CD14-positive monocyte (primary cell): ENCODE measurements around the gene CIZ1. TPM values are rescaled to one million over a fixed set of nuclear protein-coding genes. Genes with fewer than 3 reads are reported as not detected.

Experiments used
- DNase-seq, 3 donors: peaks; one replicate each; pipeline ENCODE4 v3.0.0-alpha.2; 2011 to 2022
- H2AFZ ChIP-seq: 2 replicates; pipeline ENCODE4 v1.6.0; 2012; ENCODE audit warnings: mild to moderate bottlenecking, low read depth, low read length, inconsistent platforms; ENCODE audit not compliant: insufficient read depth, poor library complexity, severe bottlenecking
- H3K27ac ChIP-seq, 2 donors: 1 replicate in 1 of 2; 2 replicates in 1 of 2; pipeline ENCODE4 v1.5.1; 2012 to 2013; ENCODE audit warnings: low read length in 2 of 2, control low read depth in 1 of 2, inconsistent platforms in 1 of 2, low read depth in 1 of 2, mild to moderate bottlenecking in 1 of 2
- H3K27me3 ChIP-seq, 2 donors: one replicate each; pipeline versions ENCODE4 v1.6.0 to v1.6.1; 2011 to 2013; ENCODE audit warnings: low read length in 2 of 2; ENCODE audit not compliant: control insufficient read depth in 2 of 2, insufficient read depth in 2 of 2
- H3K36me3 ChIP-seq, 2 donors: replicated peaks in 1 of 2; 1 replicate in 1 of 2; 2 replicates in 1 of 2; pipeline versions ENCODE4 v1.5.1 to v1.6.1; 2012 to 2013; ENCODE audit warnings: low read length in 2 of 2, control low read depth in 1 of 2, inconsistent platforms in 1 of 2, mild to moderate bottlenecking in 1 of 2; ENCODE audit not compliant: insufficient read depth in 2 of 2, control insufficient read depth in 1 of 2
- H3K4me1 ChIP-seq, 2 donors: 1 replicate in 1 of 2; 2 replicates in 1 of 2; pipeline versions ENCODE4 v1.5.1 to v1.6.1; 2012 to 2013; ENCODE audit warnings: low read length in 2 of 2, control low read depth in 1 of 2, inconsistent platforms in 1 of 2, mild to moderate bottlenecking in 1 of 2, moderate library complexity in 1 of 2; ENCODE audit not compliant: insufficient read depth in 2 of 2, control insufficient read depth in 1 of 2
- H3K4me2 ChIP-seq: replicated peaks from 2 replicates; pipeline ENCODE3; 2012; ENCODE audit warnings: low read length, moderate library complexity, mild to moderate bottlenecking; ENCODE audit not compliant: poor library complexity, severe bottlenecking; ENCODE audit errors: extremely low read depth
- H3K4me3 ChIP-seq, 3 experiments: fragments of 200-600 bp in 1 of 3; sonication (generic) in 1 of 3; replicated peaks in 1 of 3; 1 replicate in 2 of 3; 2 replicates in 1 of 3; pipeline ENCODE4 v1.5.1; 2011 to 2013; ENCODE audit warnings: low read length in 3 of 3, mild to moderate bottlenecking in 3 of 3, control low read depth in 2 of 3, low read depth in 2 of 3, inconsistent platforms in 1 of 3, moderate library complexity in 1 of 3
- H3K79me2 ChIP-seq: 2 replicates; pipeline ENCODE4 v1.6.0; 2012; ENCODE audit warnings: mild to moderate bottlenecking, control low read depth, inconsistent platforms, low read length, moderate library complexity; ENCODE audit not compliant: insufficient read depth
- H3K9ac ChIP-seq: 2 replicates; pipeline ENCODE4 v1.6.0; 2017; ENCODE audit warnings: low read length, mild to moderate bottlenecking; ENCODE audit not compliant: insufficient read depth, poor library complexity, severe bottlenecking
- H3K9me3 ChIP-seq, 2 donors: replicated peaks in 1 of 2; 1 replicate in 1 of 2; 2 replicates in 1 of 2; pipeline versions ENCODE4 v1.5.1 to v1.6.1; 2012 to 2013; ENCODE audit warnings: low read length in 2 of 2, control low read depth in 1 of 2; ENCODE audit not compliant: control insufficient read depth in 1 of 2, insufficient read depth in 1 of 2
- H4K20me1 ChIP-seq: 2 replicates; pipeline ENCODE4 v1.6.0; 2012; ENCODE audit warnings: mild to moderate bottlenecking, low read length, control low read depth, moderate library complexity; ENCODE audit not compliant: insufficient read depth
- H3K27ac Mint-ChIP-seq, 7 donors: one replicate each; pipeline ENCODE4 v1.8.0; 2020; ENCODE audit warnings: mild to moderate bottlenecking in 7 of 7, mixed read lengths in 7 of 7, moderate library complexity in 6 of 7, inconsistent platforms in 2 of 7
- H3K27me3 Mint-ChIP-seq, 3 donors: one replicate each; pipeline ENCODE4 v1.8.0; 2021 to 2022; ENCODE audit warnings: low read depth in 3 of 3, mild to moderate bottlenecking in 3 of 3, mixed read lengths in 3 of 3, moderate library complexity in 3 of 3, inconsistent platforms in 1 of 3
- H3K36me3 Mint-ChIP-seq, 2 donors: one replicate each; pipeline ENCODE4 v1.8.0; 2020; ENCODE audit warnings: mixed read lengths in 2 of 2, inconsistent platforms in 1 of 2, mild to moderate bottlenecking in 1 of 2
- H3K4me1 Mint-ChIP-seq: one replicate; pipeline ENCODE4 v1.8.0; 2020; ENCODE audit warnings: mild to moderate bottlenecking, mixed read lengths
- H3K4me3 Mint-ChIP-seq, 2 donors: one replicate each; pipeline ENCODE4 v1.8.0; 2020; ENCODE audit warnings: mild to moderate bottlenecking in 2 of 2, mixed read lengths in 2 of 2, moderate library complexity in 1 of 2
- H3K9me3 Mint-ChIP-seq, 7 donors: one replicate each; pipeline ENCODE4 v1.8.0; 2020 to 2022; ENCODE audit warnings: mixed read lengths in 7 of 7, mild to moderate bottlenecking in 6 of 7, moderate library complexity in 6 of 7, inconsistent platforms in 2 of 7
- CTCF ChIP-seq: fragments of 200-600 bp; IDR thresholded peaks from one replicate; pipeline ENCODE4 v1.8.0; 2022; ENCODE audit warnings: antibody characterized with exemption, mild to moderate bottlenecking
- WGBS: methylation state at CpG from one replicate; pipeline ENCODE4 v1.1.5; 2013; ENCODE audit warnings: missing lambda C conversion rate; ENCODE audit not compliant: insufficient coverage; 5-methylcytosine and 5-hydroxymethylcytosine counted together
- intact Hi-C, 2 donors: fragments of 100-400 bp; cut with micrococcal nuclease; formaldehyde crosslinking; loops; one replicate each; pipeline versions ENCODE4 v1.15.0 to v1.15.1; 2023
- polyA plus RNA-seq, 3 donors: library from polyadenylated mRNA; depleted of rRNA in 1 of 3; unstranded in 2 of 3; stranded (reverse) in 1 of 3; fragments of 300-500 nt in 2 of 3; fragments of >200 nt in 1 of 3; fragmentation: Illumina TruSeq in 2 of 3; gene quantifications; 1 replicate in 2 of 3; 2 replicates in 1 of 3; pipeline ENCODE4 v1.2.3, GENCODE V29; 2012 to 2021

CIZ1 gene
- polyA plus RNA-seq, 3 donors, result 3.4 to 53.7 (median 5.9) TPM

- 90% methylated on average over 9 of the region's 16 CpGs for WGBS
Observed at GRCh38 chr9:128216781-128217553, 25.6 kb upstream of the CIZ1 start.

More at GRCh38 chr9:128216781-128217553, 25.6 kb upstream of the CIZ1 start:
- Mint-ChIP-seq H3K4me1 (peaks cover 25% of the 10 kb centered on the region), H3K9me3 (no peaks in the 10 kb centered on the region), H3K36me3 (no peaks in the 10 kb centered on the region), H3K27ac (peak overlapping the region in 3 of 7 donors; percentile 55 to 86 (median 66)), H3K27me3 (peaks cover 0 to 3% (median 3%) of the 10 kb centered on the region in 3 donors), H3K4me3 (no peak overlapping the region)
- DNase-seq, result no peak
- Histone ChIP-seq H3K4me2 (no peak overlapping the region), H3K9me3 (no peaks in the 10 kb centered on the region), H3K27me3 (no peaks in the 10 kb centered on the region), H2AFZ (no peak overlapping the region), H3K4me1 (peaks cover 18 to 24% of the 10 kb centered on the region in 2 donors), H3K27ac (no peak overlapping the region), H3K79me2 (no peaks in the 10 kb centered on the region), H3K9ac (no peak overlapping the region), H4K20me1 (no peaks in the 10 kb centered on the region), H3K4me3 (no peak overlapping the region), H3K36me3 (no peaks in the 10 kb centered on the region)
- intact Hi-C loops, result no loop called here
- no peak for TF ChIP-seq CTCF
